ELR (cell line): ENCODE results near the gene SLC25A38.
"Not testable (repeated sequence)": the region's sequence is repeated elsewhere in the genome, so short reads cannot be mapped to it uniquely, and the experiment has no call there.

ENCODE experiments used
- DNase-seq: peaks from one replicate; pipeline ENCODE4 v3.0.0-alpha.2; 2015; ENCODE audit warnings: low read depth

SLC25A38 gene

GRCh38 chr3:39383045-39383880 lies at the start of gene SLC25A38:
SLC25A38 (plus strand) TSS chr3:39383370; CDS start chr3:39383725, 355 bp downstream.
- DNase-seq, result peak; percentile 89

- DNase-seq, result no peak
Measured at GRCh38 chr3:39333607-39334006, 49.6 kb upstream of the SLC25A38 start.

GRCh38 chr3:39334205-39334604 lies 49.0 kb upstream of the SLC25A38 start:
- no peak for DNase-seq

GRCh38 chr3:39338201-39338600 lies 45.0 kb upstream of the SLC25A38 start:
- no peak for DNase-seq

GRCh38 chr3:39339086-39339485 lies 44.1 kb upstream of the SLC25A38 start:
- no peak for DNase-seq

- peak; percentile 9 for DNase-seq
Measured at GRCh38 chr3:39343076-39343717, 40.0 kb upstream of the SLC25A38 start.

GRCh38 chr3:39343760-39344159 lies 39.4 kb upstream of the SLC25A38 start:
- DNase-seq, result no peak

GRCh38 chr3:39344746-39345344 lies 38.3 kb upstream of the SLC25A38 start:
- DNase-seq, result no peak

GRCh38 chr3:39346785-39347585 lies 36.2 kb upstream of the SLC25A38 start:
- DNase-seq, result no peak

- DNase-seq, result no peak
Measured at GRCh38 chr3:39347586-39347876, 35.6 kb upstream of the SLC25A38 start.

- no peak for DNase-seq
Measured at GRCh38 chr3:39349080-39349479, 34.1 kb upstream of the SLC25A38 start.

- DNase-seq, result no peak
Measured at GRCh38 chr3:39350714-39351113, 32.5 kb upstream of the SLC25A38 start.

- DNase-seq, result not testable (repeated sequence)
Measured at GRCh38 chr3:39351134-39351533, 32.0 kb upstream of the SLC25A38 start.

- DNase-seq, result not testable (repeated sequence)
Measured at GRCh38 chr3:39353168-39353927, 29.8 kb upstream of the SLC25A38 start.

- DNase-seq, result no peak
Measured at GRCh38 chr3:39358333-39358732, 24.8 kb upstream of the SLC25A38 start.

- DNase-seq, result no peak
Measured at GRCh38 chr3:39361252-39361927, 21.8 kb upstream of the SLC25A38 start.

GRCh38 chr3:39362192-39362591 lies 21.0 kb upstream of the SLC25A38 start:
- DNase-seq, result no peak

GRCh38 chr3:39362812-39363211 lies 20.4 kb upstream of the SLC25A38 start:
- DNase-seq, result no peak

- DNase-seq, result not testable (repeated sequence)
Measured at GRCh38 chr3:39370450-39370849, 12.7 kb upstream of the SLC25A38 start.

- no peak for DNase-seq
Measured at GRCh38 chr3:39372833-39373232, 10.3 kb upstream of the SLC25A38 start.
